ENCODE data around the gene MYH10. TPM values are rescaled to one million over a fixed set of nuclear protein-coding genes. Genes with fewer than 3 reads are reported as not detected.

Gene MYH10
- total RNA-seq, 1 experiment from 2014 or later: 251 TPM

DNA sequence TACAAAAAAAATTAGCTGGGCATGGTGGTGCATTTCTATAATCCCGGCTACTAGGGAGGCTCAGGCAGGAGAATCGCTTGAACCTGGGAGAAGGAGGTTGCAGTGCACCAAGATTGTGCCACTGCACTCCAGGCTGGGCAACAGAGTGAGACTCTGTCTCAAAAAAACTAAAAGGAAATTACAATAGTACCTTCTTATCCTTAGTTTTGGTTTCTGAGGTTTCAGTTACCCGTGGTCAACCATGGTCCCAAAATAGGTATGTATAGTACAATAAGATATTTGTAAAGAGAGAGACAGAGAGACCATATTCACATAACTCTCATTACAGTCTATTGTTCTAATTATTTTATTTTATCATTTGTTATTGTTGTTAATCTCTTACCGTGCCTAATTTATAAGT, 24.3 kb upstream of the MYH10 start:
- no peaks in the 10 kb centered on the region for H3K79me2 ChIP-seq (ENCODE audit: insufficient read depth, low read length)
- H2BK15ac ChIP-seq (ENCODE audit: low read depth, low read length): no peak overlapping the region
- no peak for TF ChIP-seq CTCF (conservative IDR thresholded peaks at IDR 0.05)
- H4K8ac ChIP-seq (replicated peaks; ENCODE audit: insufficient read length, low read depth, low read length): no peak overlapping the region
- H3K79me1 ChIP-seq (ENCODE audit: insufficient read depth, low read depth, low read length, poor library complexity, severe bottlenecking): no peaks in the 10 kb centered on the region
- H3K4me2 ChIP-seq (ENCODE audit: insufficient read depth, insufficient read length, low read length): no peak overlapping the region
- no peak overlapping the region for H3K18ac ChIP-seq (ENCODE audit: insufficient read length, low read depth, low read length)
- no peaks in the 10 kb centered on the region for H3K27me3 ChIP-seq (ENCODE audit: insufficient read depth, low read length)
- Mint-ChIP-seq H3K9me3 (peaks cover 10 to 12% of the 10 kb centered on the region in 2 experiments), H3K4me1 (no peaks in the 10 kb centered on the region), H3K27me3 (ENCODE audit: low read depth) (peaks cover 13% of the 10 kb centered on the region), H3K4me3 (no peak overlapping the region), H3K27ac (no peak overlapping the region), H3K36me3 (ENCODE audit: insufficient read depth in 1 of 3, low read depth in 3 of 3) (peaks cover 0 to 5% (median 0%) of the 10 kb centered on the region in 3 experiments; a peak in 2 of 7 replicates)
- H3T11ph ChIP-seq (ENCODE audit: low read length): no peak overlapping the region
- H4K91ac ChIP-seq (ENCODE audit: insufficient read length, low read depth, low read length): no peak overlapping the region
- H3K4ac ChIP-seq (ENCODE audit: low read depth, low read length): no peak overlapping the region
- H2BK5ac ChIP-seq (ENCODE audit: insufficient read length, low read length): no peak overlapping the region
- no peak overlapping the region for H3K27ac ChIP-seq (ENCODE audit: insufficient read length, low read depth, low read length)
- H2AK5ac ChIP-seq (ENCODE audit: insufficient read length, low read length): no peak overlapping the region
- H2BK12ac ChIP-seq (ENCODE audit: insufficient read length, low read depth, low read length): no peak overlapping the region
- no peak overlapping the region for H3K56ac ChIP-seq (ENCODE audit: insufficient read length, low read depth, low read length)
- no peak overlapping the region for H3K23ac ChIP-seq (ENCODE audit: insufficient read length, low read depth, low read length)
- H2AFZ ChIP-seq (ENCODE audit: low read length): no peak overlapping the region
- no peaks in the 10 kb centered on the region for H3K9me3 ChIP-seq (ENCODE audit: control insufficient read depth, low read depth, low read length)
- H4K20me1 ChIP-seq (ENCODE audit: control insufficient read depth, insufficient read depth, insufficient read length): no peaks in the 10 kb centered on the region
- H3K14ac ChIP-seq (ENCODE audit: insufficient read depth, low read length): no peak overlapping the region
- H2BK20ac ChIP-seq (ENCODE audit: low read depth, low read length, poor library complexity, severe bottlenecking): no peak overlapping the region
- H3K23me2 ChIP-seq (ENCODE audit: insufficient read length, low read depth, low read length, poor library complexity, severe bottlenecking): no peaks in the 10 kb centered on the region
- no CpG with 5 or more reads among the region's 4 CpGs for WGBS (ENCODE audit: extremely low coverage, insufficient read length, low lambda C conversion rate)
- no peak overlapping the region for H3K9ac ChIP-seq (ENCODE audit: extremely low read depth, insufficient read length, low read length)
- no peak overlapping the region for H4K5ac ChIP-seq (ENCODE audit: insufficient read length, low read depth, low read length)
- no peaks in the 10 kb centered on the region for H3K4me1 ChIP-seq (ENCODE audit: insufficient read depth, low read length)
- DNase-seq: no peak
- no peak overlapping the region for H2BK120ac ChIP-seq (ENCODE audit: low read depth, low read length, poor library complexity, severe bottlenecking)
